Caco-2 (cell line): Measurements from ENCODE around the gene REP15. TPM values are rescaled to one million over a fixed set of nuclear protein-coding genes. Genes with fewer than 3 reads are reported as not detected.
A peak's percentile ranks its signal among the peaks of the same experiment; 100 is the strongest.

Experiments used
- BruUV-seq: library from RNA; stranded (reverse); fragments of 400-500 nt; replicated peaks from 2 replicates; lab custom pipeline; 2021; lab: Mats Ljungman, UMichigan
- CTCF ChIA-PET: fragments of 300-600 bp; sonication (Branson Sonifier 250); formaldehyde crosslinking; loops from one replicate; lab custom pipeline; 2022; ENCODE audit warnings: antibody characterized with exemption; lab: Charles Lee
- POLR2A ChIA-PET: fragments of 300-600 bp; sonication (Branson Sonifier 250); formaldehyde crosslinking; loops from one replicate; lab custom pipeline; 2022; ENCODE audit warnings: antibody characterized with exemption; lab: Charles Lee
- DNase-seq, 2 experiments: peaks; one replicate each; pipeline versions ENCODE4 v3.0.0 to v3.0.0-alpha.2; 2020 to 2022
- H3K27me3 ChIP-seq: replicated peaks from 2 replicates; pipeline ENCODE4 v1.6.0; 2011; ENCODE audit warnings: low read length; ENCODE audit not compliant: control insufficient read depth, insufficient read depth
- H3K36me3 ChIP-seq: 2 replicates; pipeline ENCODE4 v1.5.1; 2011; ENCODE audit warnings: low read length; ENCODE audit not compliant: control insufficient read depth, insufficient read depth
- H3K4me1 ChIP-seq: fragments of 250-450 bp; sonication (Bioruptor Pico); 2 replicates; pipeline ENCODE4 v1.5.1; 2020; ENCODE audit warnings: mild to moderate bottlenecking
- H3K4me3 ChIP-seq: 2 replicates; pipeline ENCODE4 v1.5.1; 2011; ENCODE audit warnings: low read depth, mild to moderate bottlenecking, control low read depth, low read length
- H3K9me3 ChIP-seq: fragments of 250-450 bp; sonication (Bioruptor Pico); 2 replicates; pipeline ENCODE4 v1.5.1; 2020; ENCODE audit warnings: mild to moderate bottlenecking, moderate library complexity
- H3K27ac Mint-ChIP-seq: one replicate; pipeline ENCODE4 v1.8.0; 2022; ENCODE audit warnings: mixed read lengths; ENCODE audit not compliant: unreplicated experiment
- H3K27me3 Mint-ChIP-seq: one replicate; pipeline ENCODE4 v1.8.0; 2022; ENCODE audit warnings: mixed read lengths; ENCODE audit not compliant: insufficient read depth, unreplicated experiment
- H3K36me3 Mint-ChIP-seq: one replicate; pipeline ENCODE4 v1.8.0; 2022; ENCODE audit warnings: mild to moderate bottlenecking, mixed read lengths; ENCODE audit not compliant: insufficient read depth, unreplicated experiment
- H3K4me1 Mint-ChIP-seq: one replicate; pipeline ENCODE4 v1.8.0; 2022; ENCODE audit warnings: low read depth, mixed read lengths; ENCODE audit not compliant: unreplicated experiment
- H3K4me3 Mint-ChIP-seq: one replicate; pipeline ENCODE4 v1.8.0; 2022; ENCODE audit warnings: mild to moderate bottlenecking, moderate library complexity, mixed read lengths; ENCODE audit not compliant: unreplicated experiment
- H3K9me3 Mint-ChIP-seq: one replicate; pipeline ENCODE4 v1.8.0; 2022; ENCODE audit warnings: mixed read lengths; ENCODE audit not compliant: unreplicated experiment
- intact Hi-C: fragments of 100-400 bp; cut with micrococcal nuclease; formaldehyde crosslinking; loops from one replicate; pipeline ENCODE4 v1.10.0; 2022; ENCODE audit not compliant: unreplicated experiment
- total RNA-seq: library from RNA; stranded (reverse); gene quantifications from 2 replicates; pipeline ENCODE4 v1.2.3, GENCODE V29; 2022
- TF ChIP-seq, protein P1 (sequence below), 2 experiments: fragments of 200-600 bp in 1 of 2; IDR thresholded peaks; 1 replicate in 1 of 2; 2 replicates in 1 of 2; pipeline versions ENCODE4 v1.5.1 to v1.8.0; 2011 to 2022; ENCODE audit warnings: antibody characterized with exemption in 1 of 2, control low read depth in 1 of 2, inconsistent platforms in 1 of 2, low read depth in 1 of 2, low read length in 1 of 2, mild to moderate bottlenecking in 1 of 2, moderate library complexity in 1 of 2; ENCODE audit not compliant: insufficient read depth in 1 of 2, severe bottlenecking in 1 of 2, unreplicated experiment in 1 of 2

The REP15 gene
- total RNA-seq, 1 experiment from 2014 or later: 2.3 TPM

DNA sequence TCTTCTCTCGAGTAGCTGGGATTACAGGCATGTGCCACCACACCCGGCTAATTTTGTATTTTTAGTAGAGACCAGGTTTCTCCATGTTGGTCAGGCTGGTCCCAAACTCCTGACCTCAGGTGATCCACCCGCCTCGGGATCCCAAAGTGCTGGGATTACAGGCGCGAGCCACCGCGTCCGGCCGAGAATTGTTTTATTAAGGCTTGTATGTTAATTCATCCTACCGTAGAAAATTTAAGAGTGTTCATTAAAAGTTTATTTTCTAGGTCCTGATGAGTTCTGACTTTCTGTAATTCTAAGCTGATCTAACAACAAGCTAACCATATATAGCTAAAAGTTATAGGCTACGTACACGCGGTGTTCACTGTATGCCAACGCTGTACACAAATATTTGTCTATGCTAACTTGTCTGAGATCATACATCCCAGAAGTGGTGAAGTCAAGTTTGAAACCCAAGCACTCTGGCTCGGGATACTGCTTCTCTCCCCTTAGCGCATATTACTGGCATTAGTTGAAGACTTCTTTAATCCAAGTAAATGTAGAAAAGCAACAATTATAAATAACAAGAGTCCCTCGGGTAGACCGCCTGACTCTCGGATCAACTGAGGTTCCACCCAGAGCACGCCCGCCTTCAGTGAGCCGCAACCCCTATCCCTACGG lies 13.8 kb downstream of the REP15 start:
- no peaks in the 10 kb centered on the region for H3K36me3 ChIP-seq
- Mint-ChIP-seq H3K4me1 (peaks cover 11% of the 10 kb centered on the region), H3K4me3 (peak overlapping the region; percentile 93), H3K27me3 (no peaks in the 10 kb centered on the region), H3K27ac (peak overlapping the region; percentile 97), H3K9me3 (no peaks in the 10 kb centered on the region), H3K36me3 (peaks cover 13% of the 10 kb centered on the region)
- DNase-seq: peak in 1 of 2 experiments; percentile 49
- CTCF ChIA-PET: interaction anchor here (0.6 kb wide), 1 partner anchor 878 kb away, joined by 6 read pairs; no protein-coding TSS in a partner anchor
- TSS peak; percentile 98 for BruUV-seq
- POLR2A ChIA-PET: interaction anchor here (1.2 to 1.5 kb wide), 4 partner anchors 14 to 877 kb away, joined by 3 to 6 read pairs (median 4); partner anchors contain the start of genes ITPR2, KLHL42, MANSC4 and PPFIBP1
- intact Hi-C loops: no loop called here
- no peaks in the 10 kb centered on the region for H3K27me3 ChIP-seq
- H3K9me3 ChIP-seq: no peaks in the 10 kb centered on the region
- H3K4me1 ChIP-seq: no peaks in the 10 kb centered on the region
- TF ChIP-seq, protein P1, sequence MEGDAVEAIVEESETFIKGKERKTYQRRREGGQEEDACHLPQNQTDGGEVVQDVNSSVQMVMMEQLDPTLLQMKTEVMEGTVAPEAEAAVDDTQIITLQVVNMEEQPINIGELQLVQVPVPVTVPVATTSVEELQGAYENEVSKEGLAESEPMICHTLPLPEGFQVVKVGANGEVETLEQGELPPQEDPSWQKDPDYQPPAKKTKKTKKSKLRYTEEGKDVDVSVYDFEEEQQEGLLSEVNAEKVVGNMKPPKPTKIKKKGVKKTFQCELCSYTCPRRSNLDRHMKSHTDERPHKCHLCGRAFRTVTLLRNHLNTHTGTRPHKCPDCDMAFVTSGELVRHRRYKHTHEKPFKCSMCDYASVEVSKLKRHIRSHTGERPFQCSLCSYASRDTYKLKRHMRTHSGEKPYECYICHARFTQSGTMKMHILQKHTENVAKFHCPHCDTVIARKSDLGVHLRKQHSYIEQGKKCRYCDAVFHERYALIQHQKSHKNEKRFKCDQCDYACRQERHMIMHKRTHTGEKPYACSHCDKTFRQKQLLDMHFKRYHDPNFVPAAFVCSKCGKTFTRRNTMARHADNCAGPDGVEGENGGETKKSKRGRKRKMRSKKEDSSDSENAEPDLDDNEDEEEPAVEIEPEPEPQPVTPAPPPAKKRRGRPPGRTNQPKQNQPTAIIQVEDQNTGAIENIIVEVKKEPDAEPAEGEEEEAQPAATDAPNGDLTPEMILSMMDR (IDR thresholded peaks at IDR 0.05; ENCODE audit: insufficient read depth in 1 of 2, low read depth in 1 of 2, low read length in 1 of 2, severe bottlenecking in 1 of 2, unreplicated experiment in 1 of 2): no peak
- peak overlapping the region; percentile 73 for H3K4me3 ChIP-seq

GRCh38 chr12:27710592-27711316 lies 14.5 kb downstream of the REP15 start, which contains the start of gene MRPS35:
Gene MRPS35 (plus strand): TSS chr12:27710832. CDS start chr12:27710844, 12 bp downstream.
- no peaks in the 10 kb centered on the region for H3K36me3 ChIP-seq
- Mint-ChIP-seq H3K9me3 (no peaks in the 10 kb centered on the region), H3K4me1 (peaks cover 11% of the 10 kb centered on the region), H3K4me3 (peak within 1 kb of the TSS; percentile 93), H3K27me3 (no peaks in the 10 kb centered on the region), H3K27ac (peak within 1 kb of the TSS; percentile 97), H3K36me3 (peaks cover 13% of the 10 kb centered on the region)
- POLR2A ChIA-PET: interaction anchor here (1.2 to 1.5 kb wide), 4 partner anchors 14 to 878 kb away, joined by 3 to 6 read pairs (median 4); partner anchors contain the start of genes ITPR2, KLHL42, MANSC4 and PPFIBP1
- no peaks in the 10 kb centered on the region for H3K4me1 ChIP-seq
- BruUV-seq: no TSS peak
- no peaks in the 10 kb centered on the region for H3K9me3 ChIP-seq
- DNase-seq: peak; percentile 93 to 96
- TF ChIP-seq, protein P1 (IDR thresholded peaks at IDR 0.05; ENCODE audit: insufficient read depth in 1 of 2, low read depth in 1 of 2, low read length in 1 of 2, severe bottlenecking in 1 of 2, unreplicated experiment in 1 of 2): no peak
- intact Hi-C loops: no loop called here
- H3K27me3 ChIP-seq: no peaks in the 10 kb centered on the region
- H3K4me3 ChIP-seq: peak within 1 kb of the TSS; percentile 73
- CTCF ChIA-PET: interaction anchor here (0.6 kb wide), 1 partner anchor 877 kb away, joined by 6 read pairs; no protein-coding TSS in a partner anchor

- TF ChIP-seq, protein P1 (IDR thresholded peaks at IDR 0.05; ENCODE audit: insufficient read depth in 1 of 2, low read depth in 1 of 2, low read length in 1 of 2, severe bottlenecking in 1 of 2, unreplicated experiment in 1 of 2): no peak
- no peaks in the 10 kb centered on the region for H3K36me3 ChIP-seq
- no peak for DNase-seq
- H3K27me3 Mint-ChIP-seq: no peaks in the 10 kb centered on the region
- H3K4me1 ChIP-seq: no peaks in the 10 kb centered on the region
- H3K27ac Mint-ChIP-seq: peak overlapping the region; percentile 97
- H3K9me3 ChIP-seq: no peaks in the 10 kb centered on the region
- no TSS peak for BruUV-seq
- ChIA-PET CTCF (no interaction called here), POLR2A (no interaction called here)
- peaks cover 13% of the 10 kb centered on the region for H3K36me3 Mint-ChIP-seq
- peaks cover 11% of the 10 kb centered on the region for H3K4me1 Mint-ChIP-seq
- no peaks in the 10 kb centered on the region for H3K9me3 Mint-ChIP-seq
- intact Hi-C loops: no loop called here
- H3K4me3 Mint-ChIP-seq: peak overlapping the region; percentile 93
- peak overlapping the region; percentile 73 for H3K4me3 ChIP-seq
- no peaks in the 10 kb centered on the region for H3K27me3 ChIP-seq
Observed at GRCh38 chr12:27711317-27711682, 15.1 kb downstream of the REP15 start.
